Measurements from ENCODE around the gene RMDN3.

Gene RMDN3

DNA sequence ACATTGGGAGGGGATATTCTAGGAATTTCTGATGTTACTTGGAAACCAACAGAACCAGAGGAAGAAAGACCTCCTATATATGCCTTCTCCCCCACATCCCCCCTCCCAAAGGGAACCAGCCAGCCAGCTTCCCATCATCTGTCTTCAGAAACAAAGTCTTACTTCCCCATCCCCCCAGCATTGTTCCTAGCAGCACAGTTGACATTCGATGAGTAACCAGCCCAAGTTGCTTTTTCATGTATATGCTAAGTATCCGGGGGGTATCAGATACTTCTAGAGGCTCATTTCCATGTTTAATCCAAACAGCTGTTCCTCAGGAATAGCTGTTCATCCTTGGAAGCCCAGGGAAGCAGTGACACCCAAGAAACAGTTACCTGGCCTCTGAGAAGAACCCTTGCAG, 16.0 kb downstream of the RMDN3 start:
- Histone ChIP-seq H3K9ac (ENCODE audit: insufficient read length, low read depth) (no peak overlapping the region), H3K4me3 (ENCODE audit: insufficient read length, low read depth) (no peak overlapping the region), H3K27me3 (ENCODE audit: insufficient read depth, insufficient read length) (no peaks in the 10 kb centered on the region), H3K9me3 (ENCODE audit: insufficient read depth, low read length) (no peaks in the 10 kb centered on the region), H3K36me3 (ENCODE audit: insufficient read depth, insufficient read length, low read length) (peaks cover 70% of the 10 kb centered on the region), H3K4me1 (ENCODE audit: insufficient read depth, insufficient read length) (peaks cover 1% of the 10 kb centered on the region)
- TF ChIP-seq SUZ12 (IDR thresholded peaks at IDR 0.05; ENCODE audit: extremely low read depth, insufficient read depth, insufficient read length) (no peak), YY1 (IDR thresholded peaks at IDR 0.05; ENCODE audit: insufficient read depth, insufficient read length) (no peak), ZNF274 (IDR thresholded peaks at IDR 0.05; ENCODE audit: low read depth, low read length) (no peak)
- peak; percentile 71 for DNase-seq (ENCODE audit: low read depth, low spot score)

DNA sequence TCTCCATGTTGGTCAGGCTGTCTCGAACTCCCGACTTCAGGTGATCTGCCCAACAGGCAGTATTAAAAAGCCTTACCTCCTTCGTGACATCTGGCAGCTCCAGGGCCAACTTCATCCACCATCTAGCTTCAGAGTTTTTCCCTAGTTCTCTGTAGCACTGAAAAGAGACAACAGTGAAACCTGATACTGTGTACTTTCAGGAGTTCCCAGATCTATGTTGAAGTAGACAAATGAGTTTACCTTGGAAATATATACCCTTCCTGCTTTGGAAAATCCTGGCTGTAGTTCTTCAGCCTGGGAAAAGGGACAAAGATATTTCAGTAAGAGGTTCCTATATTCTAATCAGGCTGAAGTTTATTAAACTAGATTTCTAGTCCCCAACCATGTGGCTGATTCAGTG, 18.0 kb downstream of the RMDN3 start:
- peaks cover 65% of the 10 kb centered on the region for H3K36me3 ChIP-seq (ENCODE audit: insufficient read depth, insufficient read length, low read length)
- TF ChIP-seq YY1 (IDR thresholded peaks at IDR 0.05; ENCODE audit: insufficient read depth, insufficient read length) (no peak), ZNF274 (IDR thresholded peaks at IDR 0.05; ENCODE audit: low read depth, low read length) (no peak), SUZ12 (IDR thresholded peaks at IDR 0.05; ENCODE audit: extremely low read depth, insufficient read depth, insufficient read length) (no peak)
- DNase-seq (ENCODE audit: low read depth, low spot score), result no peak

DNA sequence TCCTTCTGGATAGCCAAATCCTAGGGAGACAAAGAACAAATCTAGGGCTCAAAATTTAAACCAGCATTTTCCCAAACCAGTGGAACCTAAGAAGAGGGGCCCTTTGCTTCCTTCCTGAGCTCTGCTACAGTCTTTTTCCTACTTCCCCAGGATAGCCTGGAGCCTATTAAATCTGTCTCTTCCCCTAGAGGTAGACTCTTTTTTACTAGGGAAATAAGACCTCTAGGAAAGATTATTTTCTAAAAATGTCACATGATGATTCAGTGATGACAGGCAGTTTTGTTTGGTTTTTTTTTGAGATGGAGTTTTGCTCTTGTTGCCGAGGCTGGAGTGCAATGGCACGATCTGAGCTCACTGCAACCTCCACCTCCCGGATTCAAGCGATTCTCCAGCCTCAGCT, 18.5 kb downstream of the RMDN3 start:
- H3K27me3 ChIP-seq (ENCODE audit: insufficient read depth, insufficient read length), result no peaks in the 10 kb centered on the region
- no peak overlapping the region for H3K9ac ChIP-seq (ENCODE audit: insufficient read length, low read depth)
- no peaks in the 10 kb centered on the region for H3K9me3 ChIP-seq (ENCODE audit: insufficient read depth, low read length)
- H3K4me3 ChIP-seq (ENCODE audit: insufficient read length, low read depth), result no peak overlapping the region
- TF ChIP-seq SUZ12 (IDR thresholded peaks at IDR 0.05; ENCODE audit: extremely low read depth, insufficient read depth, insufficient read length), result no peak
- no peak for TF ChIP-seq YY1 (IDR thresholded peaks at IDR 0.05; ENCODE audit: insufficient read depth, insufficient read length)
- TF ChIP-seq ZNF274 (IDR thresholded peaks at IDR 0.05; ENCODE audit: low read depth, low read length), result no peak
- no peak for DNase-seq (ENCODE audit: low read depth, low spot score)
- peaks cover 70% of the 10 kb centered on the region for H3K36me3 ChIP-seq (ENCODE audit: insufficient read depth, insufficient read length, low read length)
- H3K4me1 ChIP-seq (ENCODE audit: insufficient read depth, insufficient read length), result no peaks in the 10 kb centered on the region

More for the DNA sequence above, 18.0 kb downstream of the RMDN3 start:
- Histone ChIP-seq H3K27me3 (ENCODE audit: insufficient read depth, insufficient read length) (no peaks in the 10 kb centered on the region), H3K9me3 (ENCODE audit: insufficient read depth, low read length) (no peaks in the 10 kb centered on the region), H3K4me1 (ENCODE audit: insufficient read depth, insufficient read length) (no peaks in the 10 kb centered on the region), H3K9ac (ENCODE audit: insufficient read length, low read depth) (no peak overlapping the region), H3K4me3 (ENCODE audit: insufficient read length, low read depth) (no peak overlapping the region)

DNA sequence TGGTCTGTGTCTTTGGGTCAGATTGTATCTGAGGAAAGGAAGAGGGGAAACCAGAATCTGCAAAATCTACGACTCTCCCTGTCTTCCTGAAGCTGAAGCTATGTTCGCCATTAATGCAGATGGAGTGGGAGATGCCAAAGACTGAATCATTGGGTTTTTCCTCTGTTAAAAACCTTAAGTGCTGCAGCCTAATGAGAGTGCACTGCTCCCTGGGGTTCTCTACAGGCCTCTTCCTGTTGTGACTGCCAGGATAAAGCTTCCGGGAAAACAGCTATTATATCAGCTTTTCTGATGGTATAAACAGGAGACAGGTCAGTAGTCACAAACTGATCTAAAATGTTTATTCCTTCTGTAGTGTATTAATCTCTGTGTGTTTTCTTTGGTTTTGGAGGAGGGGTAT, 24.0 kb downstream of the RMDN3 start:
- DNase-seq (ENCODE audit: low read depth, low spot score), result no peak
- no peak for TF ChIP-seq ZNF274 (IDR thresholded peaks at IDR 0.05; ENCODE audit: low read depth, low read length)
- no peak for TF ChIP-seq YY1 (IDR thresholded peaks at IDR 0.05; ENCODE audit: insufficient read depth, insufficient read length)
- TF ChIP-seq SUZ12 (IDR thresholded peaks at IDR 0.05; ENCODE audit: extremely low read depth, insufficient read depth, insufficient read length), result no peak
- H3K9me3 ChIP-seq (ENCODE audit: insufficient read depth, low read length), result no peaks in the 10 kb centered on the region
- H3K27me3 ChIP-seq (ENCODE audit: insufficient read depth, insufficient read length), result no peaks in the 10 kb centered on the region
- H3K36me3 ChIP-seq (ENCODE audit: insufficient read depth, insufficient read length, low read length), result peaks cover 56% of the 10 kb centered on the region
- no peaks in the 10 kb centered on the region for H3K4me1 ChIP-seq (ENCODE audit: insufficient read depth, insufficient read length)
- H3K4me3 ChIP-seq (ENCODE audit: insufficient read length, low read depth), result no peak overlapping the region
- H3K9ac ChIP-seq (ENCODE audit: insufficient read length, low read depth), result no peak overlapping the region

DNA sequence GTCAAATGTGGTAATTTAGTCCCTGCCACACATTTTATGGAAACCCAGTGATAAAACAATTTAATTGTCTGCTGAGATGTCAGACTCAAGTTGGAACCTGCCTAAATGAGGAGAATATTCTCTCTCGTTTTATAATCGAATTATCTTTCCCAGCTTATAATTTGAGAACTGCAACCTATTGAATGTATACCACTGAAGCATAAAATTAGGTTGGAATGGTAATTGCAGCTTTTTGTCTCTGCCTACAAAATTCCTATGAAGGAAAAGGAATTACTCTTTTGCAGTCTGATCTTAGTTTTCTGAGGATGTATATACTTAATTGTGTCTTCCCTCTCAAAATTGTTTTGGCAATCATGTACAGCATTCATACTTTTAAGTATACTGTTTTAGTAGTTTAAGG, 31.1 kb downstream of the RMDN3 start:
- no peaks in the 10 kb centered on the region for H3K9me3 ChIP-seq (ENCODE audit: insufficient read depth, low read length)
- no peak for DNase-seq (ENCODE audit: low read depth, low spot score)
- no peak overlapping the region for H3K9ac ChIP-seq (ENCODE audit: insufficient read length, low read depth)
- no peaks in the 10 kb centered on the region for H3K27me3 ChIP-seq (ENCODE audit: insufficient read depth, insufficient read length)
- H3K4me3 ChIP-seq (ENCODE audit: insufficient read length, low read depth), result no peak overlapping the region
- no peak for TF ChIP-seq SUZ12 (IDR thresholded peaks at IDR 0.05; ENCODE audit: extremely low read depth, insufficient read depth, insufficient read length)
- TF ChIP-seq YY1 (IDR thresholded peaks at IDR 0.05; ENCODE audit: insufficient read depth, insufficient read length), result no peak
- TF ChIP-seq ZNF274 (IDR thresholded peaks at IDR 0.05; ENCODE audit: low read depth, low read length), result no peak
- peaks cover 22% of the 10 kb centered on the region for H3K36me3 ChIP-seq (ENCODE audit: insufficient read depth, insufficient read length, low read length)
- no peaks in the 10 kb centered on the region for H3K4me1 ChIP-seq (ENCODE audit: insufficient read depth, insufficient read length)

DNA sequence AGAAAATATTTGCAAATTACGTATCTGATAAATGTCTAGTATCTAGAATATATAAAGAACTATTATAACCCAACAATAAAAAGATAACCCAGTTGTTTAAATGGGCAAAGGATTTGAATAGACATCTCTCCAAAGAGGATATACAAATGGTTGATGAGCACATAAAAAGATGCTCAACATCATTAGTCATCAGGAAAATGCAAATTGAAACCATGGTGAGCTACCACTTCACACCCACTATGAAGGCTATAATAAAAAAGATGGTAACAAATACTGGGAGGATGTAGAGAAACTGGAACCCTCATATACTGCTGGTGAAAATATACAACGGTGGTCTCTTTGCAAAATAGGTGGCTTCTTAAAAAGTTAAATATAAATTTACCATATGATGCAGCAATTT, 32.1 kb downstream of the RMDN3 start:
- Histone ChIP-seq H3K4me3 (ENCODE audit: insufficient read length, low read depth) (no peak overlapping the region), H3K27me3 (ENCODE audit: insufficient read depth, insufficient read length) (no peaks in the 10 kb centered on the region), H3K9me3 (ENCODE audit: insufficient read depth, low read length) (no peaks in the 10 kb centered on the region), H3K9ac (ENCODE audit: insufficient read length, low read depth) (no peak overlapping the region), H3K4me1 (ENCODE audit: insufficient read depth, insufficient read length) (no peaks in the 10 kb centered on the region), H3K36me3 (ENCODE audit: insufficient read depth, insufficient read length, low read length) (peaks cover 20% of the 10 kb centered on the region)
- TF ChIP-seq YY1 (IDR thresholded peaks at IDR 0.05; ENCODE audit: insufficient read depth, insufficient read length), result no peak
- no peak for TF ChIP-seq SUZ12 (IDR thresholded peaks at IDR 0.05; ENCODE audit: extremely low read depth, insufficient read depth, insufficient read length)
- no peak for TF ChIP-seq ZNF274 (IDR thresholded peaks at IDR 0.05; ENCODE audit: low read depth, low read length)
- no peak for DNase-seq (ENCODE audit: low read depth, low spot score)

DNA sequence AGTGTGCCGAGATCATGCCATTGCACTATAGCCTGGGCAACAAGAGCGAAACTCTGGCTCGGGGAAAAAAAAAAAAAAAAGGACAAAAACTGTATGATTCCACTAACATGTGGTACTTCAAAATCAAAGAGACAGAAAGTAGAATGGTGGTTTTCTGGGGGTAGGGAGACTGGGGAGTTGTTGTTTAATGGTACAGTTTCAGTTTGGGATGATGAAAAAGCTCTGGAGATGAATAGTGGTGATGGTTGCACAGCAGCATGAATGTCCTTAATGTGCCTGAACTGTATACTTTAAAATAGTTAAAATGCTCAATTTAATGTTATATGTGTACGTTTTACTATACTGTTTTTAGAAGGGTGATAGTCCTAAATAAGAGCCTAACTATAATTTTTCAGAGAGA, 32.7 kb downstream of the RMDN3 start:
- Histone ChIP-seq H3K9me3 (ENCODE audit: insufficient read depth, low read length) (no peaks in the 10 kb centered on the region), H3K27me3 (ENCODE audit: insufficient read depth, insufficient read length) (no peaks in the 10 kb centered on the region), H3K4me3 (ENCODE audit: insufficient read length, low read depth) (no peak overlapping the region), H3K4me1 (ENCODE audit: insufficient read depth, insufficient read length) (no peaks in the 10 kb centered on the region), H3K9ac (ENCODE audit: insufficient read length, low read depth) (no peak overlapping the region), H3K36me3 (ENCODE audit: insufficient read depth, insufficient read length, low read length) (peaks cover 19% of the 10 kb centered on the region)
- no peak for DNase-seq (ENCODE audit: low read depth, low spot score)
- TF ChIP-seq ZNF274 (IDR thresholded peaks at IDR 0.05; ENCODE audit: low read depth, low read length), result no peak
- TF ChIP-seq YY1 (IDR thresholded peaks at IDR 0.05; ENCODE audit: insufficient read depth, insufficient read length), result no peak
- no peak for TF ChIP-seq SUZ12 (IDR thresholded peaks at IDR 0.05; ENCODE audit: extremely low read depth, insufficient read depth, insufficient read length)
